ACHN (cell line): ENCODE results near the gene ATP6V1C2.

Source experiments
- DNase-seq: peaks from one replicate; pipeline ENCODE4 v3.0.0-alpha.2; 2015
- in situ Hi-C: cut with HindIII; loops from 2 replicates; pipeline ENCODE4 v1.10.0; 2017; ENCODE audit warnings: low sequenced_read_pairs, low pct_ligation_motif_present, low pct_unique_long_range_greater_than_20kb

The ATP6V1C2 gene

DNA sequence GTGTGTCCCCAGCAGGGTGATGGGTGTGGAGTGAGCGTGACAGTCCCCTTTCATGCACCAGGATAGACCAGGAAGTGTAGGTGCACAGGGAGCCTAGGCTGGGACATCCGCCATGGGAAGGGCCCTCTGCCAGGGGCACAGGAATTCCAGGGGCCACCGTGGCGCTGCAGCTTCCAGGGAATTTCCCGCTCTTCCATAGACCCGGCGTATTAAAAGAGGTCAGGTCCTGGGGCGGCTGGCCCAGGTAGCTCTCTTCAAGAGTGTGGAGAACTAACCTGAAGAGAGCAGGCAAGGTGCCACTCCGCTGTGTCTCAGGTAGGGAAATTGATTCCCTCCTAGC is 42.0 kb downstream of the ATP6V1C2 start:
- in situ Hi-C loops, result no loop called here
- DNase-seq, result no peak

DNA sequence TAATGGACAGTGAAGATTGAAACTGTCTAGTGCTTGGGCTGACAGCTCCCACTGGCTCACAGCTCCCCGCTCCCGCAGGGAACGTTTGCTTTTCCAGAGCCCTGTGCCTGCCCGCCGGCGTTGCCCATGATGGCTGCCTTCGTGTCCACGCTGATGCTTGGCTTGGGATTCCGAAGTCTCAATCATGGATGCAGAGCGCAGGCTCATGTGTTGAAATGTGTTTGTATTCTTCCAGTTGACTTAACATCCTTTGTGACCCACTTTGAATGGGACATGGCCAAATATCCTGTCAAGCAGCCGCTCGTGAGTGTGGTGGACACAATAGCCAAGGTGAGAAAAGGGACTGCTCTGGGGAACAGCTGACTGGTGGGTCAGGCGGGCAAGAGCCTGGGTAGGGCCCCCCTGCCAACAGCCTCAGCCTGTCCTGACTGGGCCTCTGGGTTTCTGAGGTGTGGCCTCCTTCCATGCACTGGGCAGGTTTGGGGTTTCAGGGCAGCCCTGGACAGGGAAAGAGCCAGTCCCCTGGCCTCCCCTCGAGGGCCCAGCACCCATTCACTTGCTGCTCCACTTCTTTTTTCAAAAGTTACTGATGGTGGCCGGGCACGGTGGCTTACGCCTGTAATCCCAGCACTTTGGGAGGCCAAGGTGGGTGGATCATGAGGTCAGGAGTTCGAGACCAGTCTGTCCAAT is 42.8 kb downstream of the ATP6V1C2 start:
- in situ Hi-C loops, result no loop called here
- DNase-seq, result no peak

DNA sequence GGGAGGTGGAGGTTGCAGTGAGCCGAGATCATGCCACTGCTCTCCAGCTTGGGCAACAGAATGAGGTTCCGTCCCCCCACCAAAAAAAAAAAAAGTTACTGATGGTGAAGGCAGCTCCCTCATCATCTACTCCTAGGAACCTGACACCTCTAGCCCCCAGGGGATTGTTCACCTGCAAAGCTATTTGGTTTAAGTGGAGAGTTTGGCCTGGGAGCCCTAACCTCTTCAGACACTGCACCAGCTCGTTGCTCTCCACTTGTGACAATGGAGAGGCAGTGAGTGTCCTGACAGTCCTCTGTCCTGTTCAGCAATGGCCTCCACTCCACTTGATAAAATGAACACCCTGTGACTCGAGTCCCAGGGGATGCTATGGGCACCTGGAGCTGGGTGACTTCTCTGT is 43.5 kb downstream of the ATP6V1C2 start:
- in situ Hi-C loops, result no loop called here
- no peak for DNase-seq

DNA sequence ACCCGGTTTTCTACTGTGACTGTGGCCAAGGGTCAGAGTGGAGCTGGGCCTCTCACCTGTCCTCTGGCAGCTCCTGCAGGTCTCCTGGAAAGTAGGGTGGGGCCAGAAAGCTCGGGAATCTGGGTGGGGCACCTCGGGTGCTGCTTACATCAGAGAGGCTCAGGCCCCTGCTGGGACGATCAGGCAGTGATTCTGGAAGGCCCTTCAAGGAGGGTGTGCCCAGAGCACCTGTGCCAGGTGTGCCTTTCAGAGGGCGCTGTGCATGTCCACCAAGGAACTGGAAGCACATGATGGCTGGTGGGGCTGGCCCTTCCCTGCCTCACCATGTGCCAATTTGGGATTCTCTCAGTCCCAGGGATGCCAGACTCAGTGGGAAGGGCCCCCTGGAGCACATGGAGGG is 44.0 kb downstream of the ATP6V1C2 start:
- DNase-seq, result no peak
- in situ Hi-C loops, result no loop called here

DNA sequence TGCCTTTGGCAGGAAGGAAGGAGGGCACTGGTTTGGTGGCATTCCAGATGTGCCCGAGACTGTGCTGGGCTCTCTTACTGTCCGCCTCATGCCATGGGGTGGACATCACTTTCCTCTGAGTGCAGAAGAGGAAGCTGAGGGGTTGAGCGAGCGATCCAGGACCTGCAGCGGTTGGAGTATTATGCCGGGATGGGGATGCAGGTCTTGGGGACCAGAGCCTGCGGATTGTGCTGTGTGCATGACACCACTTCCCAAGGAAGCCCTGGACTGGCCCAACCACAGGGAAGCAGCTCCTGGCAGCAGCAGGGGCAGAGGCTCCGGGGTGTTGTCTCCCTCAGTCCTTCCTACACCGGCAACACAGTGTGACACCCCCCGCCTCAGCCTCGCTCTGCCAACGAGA is 44.5 kb downstream of the ATP6V1C2 start:
- in situ Hi-C loops, result no loop called here
- no peak for DNase-seq

DNA sequence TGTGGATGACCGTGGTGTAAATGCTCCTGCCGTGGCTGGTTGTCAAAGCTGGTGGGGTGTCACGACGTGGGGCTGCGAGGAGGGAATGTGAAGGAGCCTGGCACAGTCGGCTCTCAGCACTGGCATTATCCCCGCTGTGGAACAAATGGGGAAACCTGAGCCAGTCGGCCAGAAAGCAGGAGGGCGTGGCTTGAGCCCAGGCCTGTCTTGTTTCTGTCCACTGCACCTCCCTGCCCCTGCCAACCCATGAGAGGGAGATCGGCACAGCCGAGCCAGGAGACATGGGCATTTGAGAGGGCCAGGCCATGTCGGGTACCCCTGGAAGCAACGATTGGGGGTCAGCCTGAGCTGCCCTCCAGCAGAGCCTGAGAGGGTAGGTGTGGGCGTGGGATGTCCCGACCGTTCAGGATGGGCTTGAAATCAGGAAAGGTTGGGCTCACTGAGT is 46.7 kb downstream of the ATP6V1C2 start:
- in situ Hi-C loops, result no loop called here
- no peak for DNase-seq

DNA sequence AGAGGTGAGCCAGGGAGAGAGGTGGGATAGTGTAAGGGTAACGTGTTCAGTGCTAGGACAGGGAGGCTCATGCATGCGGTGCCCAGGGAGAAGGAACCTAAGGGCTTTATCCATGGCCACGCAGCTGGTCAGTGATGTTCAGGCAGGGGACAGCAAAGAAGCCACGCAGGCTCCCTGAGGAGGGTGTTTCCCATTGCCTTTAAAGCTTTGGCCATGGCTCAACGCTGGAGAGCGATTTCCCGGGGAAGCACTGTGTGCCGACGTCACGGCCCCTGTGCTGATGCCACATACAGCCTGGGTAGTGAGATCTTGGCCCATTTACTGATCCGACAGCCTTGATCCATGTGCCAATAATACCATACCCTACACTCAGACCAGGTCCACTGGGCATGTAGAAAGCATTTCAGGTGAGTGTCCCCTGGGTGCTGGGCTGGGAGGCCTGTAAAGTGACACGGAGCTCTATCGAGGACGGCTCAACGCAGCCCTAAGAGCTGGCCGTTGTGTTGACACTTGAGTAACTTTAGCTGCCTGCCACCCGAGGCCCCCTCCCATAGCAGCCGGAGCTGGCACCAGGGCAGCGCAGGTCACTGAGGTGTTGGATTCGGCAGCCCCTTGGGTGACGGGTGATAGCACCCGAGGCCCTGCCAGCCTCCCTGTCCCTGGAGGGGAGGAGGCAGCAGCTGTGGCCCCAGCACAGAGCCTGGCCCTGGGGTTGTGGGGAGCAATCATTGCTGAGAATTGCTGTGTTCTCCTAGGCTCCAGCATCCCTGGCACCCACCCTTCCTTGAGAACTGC is 49.7 kb downstream of the ATP6V1C2 start:
- in situ Hi-C loops, result no loop called here
- DNase-seq, result no peak

DNA sequence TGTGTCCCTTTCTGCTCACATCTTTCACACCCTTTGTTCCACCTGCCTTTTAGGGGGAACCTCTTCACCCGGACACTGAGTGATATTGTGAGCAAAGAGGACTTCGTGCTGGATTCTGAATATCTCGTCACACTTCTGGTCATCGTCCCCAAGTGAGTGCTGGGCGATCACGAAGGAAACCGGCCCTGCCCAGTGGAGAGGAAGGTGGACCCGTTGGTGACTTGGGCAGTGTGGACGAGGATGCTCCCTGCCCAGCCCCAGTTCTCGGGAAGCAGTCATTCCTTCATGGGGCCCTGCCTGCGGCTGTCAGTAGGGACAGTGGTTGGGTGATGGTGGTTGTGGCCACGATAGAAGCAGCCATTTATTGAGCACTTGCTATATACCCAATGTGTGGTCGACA is 50.4 kb downstream of the ATP6V1C2 start:
- no peak for DNase-seq
- in situ Hi-C loops, result no loop called here

DNA sequence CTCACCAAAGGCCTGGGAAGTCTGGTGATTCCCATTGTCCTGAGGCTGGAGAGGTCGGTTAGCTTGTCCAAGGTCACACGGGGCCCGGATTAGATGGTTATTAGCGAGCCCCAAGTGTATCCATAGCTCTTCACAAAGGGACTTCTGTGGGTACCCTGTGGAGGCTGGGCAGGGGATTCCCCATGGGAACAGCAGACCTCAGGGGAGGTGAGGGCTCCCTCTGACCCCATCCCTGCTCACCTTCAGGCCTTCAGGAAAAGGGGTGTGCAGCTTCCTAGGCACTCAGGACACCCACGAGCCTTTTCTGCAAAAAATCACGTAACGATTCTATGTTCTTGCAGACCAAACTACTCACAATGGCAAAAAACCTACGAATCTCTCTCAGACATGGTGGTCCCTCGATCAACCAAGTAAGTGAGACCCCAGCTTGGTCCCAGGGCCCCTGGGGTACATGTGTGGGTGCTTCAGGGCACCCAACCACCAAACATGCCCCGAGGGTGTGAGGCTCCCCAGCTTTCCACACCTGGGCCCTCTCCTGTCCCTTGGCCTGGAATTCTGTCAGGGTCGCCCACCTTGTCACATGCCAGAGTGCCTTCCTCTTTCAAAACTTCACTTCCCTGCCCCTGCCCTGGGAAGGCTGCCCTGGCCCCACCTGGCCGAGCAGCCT is 50.9 kb downstream of the ATP6V1C2 start:
- no peak for DNase-seq
- in situ Hi-C loops, result no loop called here

DNA sequence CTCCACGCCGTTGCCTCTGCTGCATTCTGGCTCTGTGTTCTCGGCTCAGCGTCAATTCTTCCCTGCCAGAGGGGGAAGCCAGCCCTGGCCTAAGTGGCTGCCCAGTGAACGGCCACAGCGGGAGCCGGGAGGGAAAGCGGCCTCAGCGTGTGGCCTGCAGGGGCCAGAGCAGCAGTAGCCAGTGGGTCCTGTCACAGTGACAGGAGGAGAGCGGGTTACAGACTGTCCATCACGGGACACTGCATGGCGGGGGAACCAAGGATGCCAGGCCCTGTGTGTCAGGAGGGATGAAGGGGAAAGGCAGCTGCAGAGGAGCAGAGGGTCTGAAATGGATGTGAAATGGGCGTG is 51.4 kb downstream of the ATP6V1C2 start:
- in situ Hi-C loops, result no loop called here
- DNase-seq, result no peak

DNA sequence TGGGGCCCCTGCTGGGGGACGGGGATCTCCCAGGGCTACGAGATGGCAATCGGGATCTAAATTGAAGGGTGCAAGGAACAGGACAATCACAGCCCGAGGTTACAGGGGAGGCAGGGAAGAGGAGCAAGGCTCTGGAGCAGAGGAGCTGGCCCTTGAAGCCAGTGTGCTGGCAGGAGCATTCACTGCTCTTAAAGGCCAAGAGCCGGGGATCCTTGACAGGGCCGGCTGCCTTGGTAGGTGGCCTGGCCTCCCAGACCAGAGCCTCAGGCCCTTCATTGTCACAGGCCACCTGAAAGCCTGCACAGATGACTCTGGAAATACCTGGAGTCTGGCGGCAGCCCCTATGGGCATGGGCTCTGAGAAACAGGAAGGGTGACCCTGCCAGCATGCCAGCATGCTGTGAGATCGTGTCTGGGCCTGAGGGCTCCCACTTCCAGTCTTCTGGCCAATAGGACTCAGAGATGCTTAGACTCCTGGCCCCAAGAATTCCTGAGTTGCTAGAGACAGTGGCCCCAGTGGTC is 52.5 kb downstream of the ATP6V1C2 start:
- no peak for DNase-seq
- in situ Hi-C loops, result no loop called here

DNA sequence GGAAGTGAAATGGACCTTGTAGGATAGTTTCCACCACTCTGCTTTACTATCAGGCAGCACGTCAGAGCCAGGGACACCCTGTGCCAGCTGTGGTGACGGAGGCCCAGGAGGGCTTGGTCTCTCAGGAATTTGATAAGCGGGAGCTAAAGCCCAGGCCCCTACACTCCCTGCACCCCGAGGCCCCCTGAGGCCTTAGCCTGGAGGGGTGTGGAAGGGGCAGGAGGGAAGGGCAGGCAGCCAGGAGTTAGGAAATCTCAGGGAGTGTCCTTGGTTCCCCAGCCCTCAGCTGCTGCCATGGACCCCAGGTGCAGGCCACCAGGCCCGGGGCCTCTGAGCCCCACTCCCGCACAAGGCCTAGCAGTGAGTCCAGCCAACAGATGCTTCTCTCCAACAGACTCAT is 53.0 kb downstream of the ATP6V1C2 start:
- DNase-seq, result no peak
- in situ Hi-C loops, result no loop called here

DNA sequence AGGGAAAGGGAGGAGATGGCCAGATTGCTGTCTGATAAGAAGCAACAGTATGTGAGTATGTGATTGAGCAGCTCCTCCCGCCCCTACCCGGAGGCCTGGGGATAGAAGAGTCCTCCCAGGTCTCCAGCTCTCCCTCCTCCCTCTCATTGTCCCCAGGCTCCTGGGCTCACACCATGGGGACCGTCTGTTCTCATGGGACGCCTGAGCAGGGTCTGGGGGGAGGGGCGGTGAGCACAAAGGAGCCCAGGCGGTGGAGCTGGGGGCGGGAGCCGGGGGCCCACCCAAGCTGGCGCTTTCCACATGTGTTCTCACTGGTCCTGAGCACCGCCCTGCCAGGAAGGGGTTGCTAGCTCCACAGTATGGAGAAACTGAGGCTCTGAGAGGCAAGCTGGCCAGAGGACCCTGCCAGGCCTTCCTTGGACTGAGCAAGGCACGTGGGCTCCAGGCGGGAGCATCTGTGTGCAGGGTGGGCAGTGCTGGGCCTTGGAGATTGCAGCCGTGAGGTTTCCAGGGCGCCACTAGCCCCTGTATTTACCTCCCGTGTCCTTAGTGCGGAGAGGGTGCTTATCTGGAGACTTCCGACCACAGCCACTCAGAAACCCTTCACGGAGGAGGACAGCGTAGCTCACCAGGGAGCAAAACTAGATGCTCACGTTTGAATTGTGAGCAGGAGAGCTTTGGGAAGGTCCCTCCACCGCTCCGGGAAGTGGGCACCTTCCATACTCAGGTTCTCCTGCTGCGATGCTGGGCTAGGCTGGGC is 53.8 kb downstream of the ATP6V1C2 start:
- in situ Hi-C loops, result no loop called here
- no peak for DNase-seq

DNA sequence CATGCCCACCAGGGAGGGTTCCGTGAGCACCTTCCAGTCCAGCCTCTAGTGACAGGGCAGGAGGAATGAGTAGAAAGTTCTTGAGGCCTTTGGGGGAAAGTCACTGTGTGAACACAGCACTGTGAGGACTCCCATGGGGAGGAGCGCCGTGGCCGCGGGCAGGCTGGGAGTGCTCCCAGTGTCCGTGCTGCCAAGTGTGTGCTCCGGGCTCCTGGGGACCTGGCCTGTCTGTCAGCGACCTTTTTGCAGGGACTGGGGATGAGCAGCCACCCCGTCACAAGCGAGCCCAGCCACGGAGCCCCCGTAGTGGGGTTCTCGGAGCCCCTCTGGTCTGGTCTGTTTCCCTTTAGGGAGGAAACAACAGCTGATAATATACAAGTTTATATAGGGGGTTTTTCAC is 54.4 kb downstream of the ATP6V1C2 start:
- in situ Hi-C loops, result no loop called here
- no peak for DNase-seq

DNA sequence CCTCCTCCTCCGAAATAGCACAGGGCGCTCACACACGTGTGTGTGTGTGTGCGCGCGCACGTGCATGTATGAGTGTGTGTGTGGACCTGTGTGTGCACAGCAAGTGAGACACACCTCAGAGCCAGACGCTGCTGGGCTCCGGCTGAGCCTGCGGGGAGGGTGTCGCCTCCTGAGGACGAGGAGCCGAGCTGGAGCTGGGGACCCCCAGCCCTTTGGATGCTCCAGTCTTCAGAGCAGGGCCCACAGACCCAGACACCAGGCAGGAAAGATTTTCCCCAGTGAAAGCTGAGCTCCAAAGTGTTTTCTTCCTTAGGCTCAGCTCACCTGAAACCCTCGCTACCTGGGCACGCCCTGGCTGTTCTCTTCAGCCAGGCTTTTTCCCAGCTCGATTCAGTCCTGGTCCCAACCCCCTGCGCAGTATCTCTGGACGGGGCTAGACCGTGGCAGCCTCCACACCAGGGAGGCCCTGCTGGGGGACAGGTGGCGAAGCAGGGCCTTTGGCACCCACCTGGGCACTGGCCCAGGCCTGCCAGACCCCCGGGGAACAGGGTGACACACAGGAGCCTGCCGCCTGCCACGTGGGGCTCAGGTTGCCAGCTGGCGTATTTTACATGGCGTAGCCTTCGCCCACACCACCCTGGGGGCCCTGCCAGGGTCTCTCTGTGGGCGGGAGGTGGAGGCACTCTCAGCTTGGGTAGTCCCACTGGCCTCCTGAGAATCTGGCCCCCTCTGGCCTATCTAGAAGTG is 55.0 kb downstream of the ATP6V1C2 start:
- DNase-seq, result no peak
- in situ Hi-C loops, result no loop called here

DNA sequence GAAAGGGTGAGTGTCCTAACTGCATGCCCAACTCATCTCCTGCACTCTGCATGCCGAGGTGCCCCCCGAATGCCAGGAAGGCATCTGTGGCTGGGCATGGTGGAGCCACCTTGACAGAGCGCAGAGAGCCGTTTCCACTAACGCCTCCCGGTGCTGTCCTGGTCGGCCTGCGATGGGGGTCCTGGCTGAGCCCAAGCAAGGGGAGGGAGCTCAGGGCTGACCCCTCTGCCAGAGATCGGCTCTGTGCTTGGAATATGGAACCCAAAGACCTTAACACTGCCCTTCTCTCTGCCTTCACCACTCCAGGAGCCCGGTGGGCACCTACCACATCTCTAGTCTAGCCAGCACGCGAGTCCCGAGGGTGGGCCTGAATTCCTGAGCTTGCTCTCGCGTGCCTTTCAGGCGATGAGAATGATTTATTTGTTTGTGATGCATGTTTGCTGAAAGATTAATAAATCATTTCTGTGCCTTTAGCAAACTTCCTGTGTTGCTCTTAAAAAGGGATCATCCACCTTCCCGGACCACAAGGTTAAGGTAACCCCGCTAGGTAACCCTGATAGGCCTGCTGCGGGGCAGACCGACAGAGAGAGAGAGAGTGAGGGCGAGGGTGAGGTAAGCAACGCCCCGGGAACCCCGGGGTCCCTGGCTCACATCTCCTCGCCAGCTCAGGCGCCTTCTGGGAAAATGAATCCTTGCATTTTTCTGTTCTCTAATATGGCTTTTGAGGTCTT is 55.8 kb downstream of the ATP6V1C2 start:
- in situ Hi-C loops, result no loop called here

DNA sequence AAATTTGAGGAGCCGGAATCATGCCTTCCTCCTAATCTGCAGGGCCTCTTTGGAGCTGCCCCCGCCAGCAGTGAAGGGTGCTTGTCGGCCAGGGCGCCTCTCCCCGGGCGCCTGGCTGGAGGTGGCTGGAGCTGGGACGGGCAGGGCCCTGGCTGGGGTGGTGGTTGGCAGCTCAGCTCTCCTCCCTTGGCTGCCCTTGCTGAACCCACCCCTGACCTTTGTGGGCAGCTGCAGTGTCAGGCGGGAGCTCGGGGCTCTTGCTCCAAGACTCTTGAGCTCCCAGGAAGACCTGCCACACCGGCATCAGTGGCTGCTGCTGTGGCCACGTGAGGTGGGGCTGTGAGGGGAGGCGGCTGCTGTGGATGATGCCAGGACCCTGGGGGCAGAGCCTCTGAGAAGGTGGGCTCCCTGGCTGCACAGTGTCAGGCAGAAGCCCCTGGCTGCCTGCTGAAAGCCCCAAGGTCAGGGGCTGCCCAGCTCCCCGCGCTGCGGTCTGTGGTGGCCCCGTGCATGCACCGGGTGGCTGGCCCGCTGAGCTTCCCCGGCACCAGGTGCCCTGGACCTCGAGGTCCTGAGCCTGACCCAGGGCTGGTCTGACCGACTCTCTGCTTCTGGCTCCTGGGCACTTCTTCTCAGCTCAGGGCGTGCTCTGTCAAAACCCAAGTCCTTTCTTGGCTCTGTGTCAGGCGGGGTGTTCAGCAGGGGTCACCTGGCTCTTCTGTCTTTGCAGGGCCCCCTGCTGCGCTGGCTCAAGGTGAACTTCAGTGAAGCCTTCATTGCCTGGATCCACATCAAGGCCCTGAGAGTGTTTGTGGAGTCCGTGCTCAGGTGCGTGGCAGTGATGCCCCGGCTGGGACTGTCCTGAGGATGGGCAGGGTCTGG is 56.7 kb downstream of the ATP6V1C2 start:
- in situ Hi-C loops, result no loop called here
- DNase-seq, result peak; percentile 63

More for the DNA sequence above, 55.8 kb downstream of the ATP6V1C2 start:
- no peak for DNase-seq
